Neural crest cell (in vitro differentiated cells): ENCODE measurements around the gene ZNF275. TPM values are rescaled to one million over a fixed set of nuclear protein-coding genes. Genes with fewer than 3 reads are reported as not detected.

ENCODE experiments used
- DNase-seq: peaks from one replicate; pipeline ENCODE4 v3.0.0; 2021; ENCODE audit warnings: low read depth, mixed read lengths, low spot score
- H3K27ac Mint-ChIP-seq: one replicate; pipeline ENCODE4 v1.8.0; 2021; ENCODE audit warnings: mild to moderate bottlenecking, mixed read lengths; ENCODE audit not compliant: unreplicated experiment
- H3K27me3 Mint-ChIP-seq: 2 replicates; pipeline ENCODE4 v1.8.0; 2021; ENCODE audit warnings: low read depth, mild to moderate bottlenecking, mixed read lengths
- H3K36me3 Mint-ChIP-seq: 2 replicates; pipeline ENCODE4 v1.8.0; 2021; ENCODE audit warnings: low read depth, mild to moderate bottlenecking, mixed read lengths
- H3K4me1 Mint-ChIP-seq: 2 replicates; pipeline ENCODE4 v1.8.0; 2021; ENCODE audit warnings: mixed read lengths
- H3K4me3 Mint-ChIP-seq: one replicate; pipeline ENCODE4 v1.8.0; 2021; ENCODE audit warnings: mild to moderate bottlenecking, mixed read lengths
- H3K9me3 Mint-ChIP-seq: 2 replicates; pipeline ENCODE4 v1.8.0; 2021; ENCODE audit warnings: mixed read lengths
- total RNA-seq: library from RNA; stranded (reverse); gene quantifications from 2 replicates; pipeline ENCODE4 v1.2.1, GENCODE V29; 2021
- TF ChIP-seq, protein P1 (sequence below): fragments of 200-600 bp; sonication (generic); conservative IDR thresholded peaks from 2 replicates; pipeline ENCODE4 v1.5.0; 2021; ENCODE audit warnings: antibody characterized with exemption, mild to moderate bottlenecking

Gene ZNF275
- total RNA-seq, 1 donor from 2014 or later, result 14.8 TPM

DNA sequence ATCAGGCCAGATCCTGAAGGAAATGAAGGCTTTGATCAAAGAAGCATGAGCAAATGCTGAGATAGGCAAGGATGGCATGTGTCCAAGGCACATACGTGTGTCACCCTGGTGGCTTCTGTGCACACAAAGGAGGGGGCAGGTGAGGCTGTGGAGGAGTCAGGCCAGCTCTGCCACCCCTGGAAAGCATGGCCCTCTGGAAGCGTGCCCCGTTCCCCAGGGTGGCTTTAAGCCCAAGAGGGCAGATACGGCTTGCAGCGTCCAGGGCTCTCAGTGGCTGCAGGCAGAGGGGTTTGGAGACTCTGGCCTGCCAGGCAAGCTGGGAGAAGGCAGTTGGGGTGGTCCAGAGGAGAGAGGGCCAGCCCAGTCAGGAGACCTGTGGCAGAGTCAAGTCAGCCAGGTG is 41.6 kb downstream of the ZNF275 start:
- no peaks in the 10 kb centered on the region for H3K27me3 Mint-ChIP-seq
- peaks cover 8% of the 10 kb centered on the region for H3K9me3 Mint-ChIP-seq
- no peaks in the 10 kb centered on the region for H3K36me3 Mint-ChIP-seq
- TF ChIP-seq, protein P1, sequence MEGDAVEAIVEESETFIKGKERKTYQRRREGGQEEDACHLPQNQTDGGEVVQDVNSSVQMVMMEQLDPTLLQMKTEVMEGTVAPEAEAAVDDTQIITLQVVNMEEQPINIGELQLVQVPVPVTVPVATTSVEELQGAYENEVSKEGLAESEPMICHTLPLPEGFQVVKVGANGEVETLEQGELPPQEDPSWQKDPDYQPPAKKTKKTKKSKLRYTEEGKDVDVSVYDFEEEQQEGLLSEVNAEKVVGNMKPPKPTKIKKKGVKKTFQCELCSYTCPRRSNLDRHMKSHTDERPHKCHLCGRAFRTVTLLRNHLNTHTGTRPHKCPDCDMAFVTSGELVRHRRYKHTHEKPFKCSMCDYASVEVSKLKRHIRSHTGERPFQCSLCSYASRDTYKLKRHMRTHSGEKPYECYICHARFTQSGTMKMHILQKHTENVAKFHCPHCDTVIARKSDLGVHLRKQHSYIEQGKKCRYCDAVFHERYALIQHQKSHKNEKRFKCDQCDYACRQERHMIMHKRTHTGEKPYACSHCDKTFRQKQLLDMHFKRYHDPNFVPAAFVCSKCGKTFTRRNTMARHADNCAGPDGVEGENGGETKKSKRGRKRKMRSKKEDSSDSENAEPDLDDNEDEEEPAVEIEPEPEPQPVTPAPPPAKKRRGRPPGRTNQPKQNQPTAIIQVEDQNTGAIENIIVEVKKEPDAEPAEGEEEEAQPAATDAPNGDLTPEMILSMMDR, result no peak
- no peak overlapping the region for H3K27ac Mint-ChIP-seq
- no peak for DNase-seq
- H3K4me3 Mint-ChIP-seq, result no peak overlapping the region
- no peaks in the 10 kb centered on the region for H3K4me1 Mint-ChIP-seq

DNA sequence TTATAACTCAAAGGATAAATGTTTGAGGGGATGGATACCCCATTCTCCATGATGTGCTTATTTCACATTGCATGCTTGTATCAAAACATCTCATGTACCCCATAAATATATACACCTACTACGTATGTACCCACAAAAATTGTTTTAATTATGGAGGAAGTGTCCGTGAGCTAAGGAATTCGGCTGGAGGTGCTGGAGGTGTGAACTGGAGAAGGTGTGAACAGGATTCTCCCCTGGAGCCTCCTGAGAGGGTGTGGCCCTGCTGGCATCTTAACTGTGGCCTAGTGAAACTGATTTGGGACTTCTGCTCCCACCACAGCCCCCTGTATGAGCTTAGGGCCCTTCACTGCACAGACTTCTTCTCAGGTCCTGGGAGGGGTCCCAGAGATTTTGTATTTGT is 43.8 kb downstream of the ZNF275 start:
- no peak for DNase-seq
- TF ChIP-seq, protein P1, result no peak
- Mint-ChIP-seq H3K36me3 (no peaks in the 10 kb centered on the region), H3K4me1 (no peaks in the 10 kb centered on the region), H3K27me3 (no peaks in the 10 kb centered on the region), H3K9me3 (peaks cover 8% of the 10 kb centered on the region), H3K4me3 (no peak overlapping the region), H3K27ac (no peak overlapping the region)

DNA sequence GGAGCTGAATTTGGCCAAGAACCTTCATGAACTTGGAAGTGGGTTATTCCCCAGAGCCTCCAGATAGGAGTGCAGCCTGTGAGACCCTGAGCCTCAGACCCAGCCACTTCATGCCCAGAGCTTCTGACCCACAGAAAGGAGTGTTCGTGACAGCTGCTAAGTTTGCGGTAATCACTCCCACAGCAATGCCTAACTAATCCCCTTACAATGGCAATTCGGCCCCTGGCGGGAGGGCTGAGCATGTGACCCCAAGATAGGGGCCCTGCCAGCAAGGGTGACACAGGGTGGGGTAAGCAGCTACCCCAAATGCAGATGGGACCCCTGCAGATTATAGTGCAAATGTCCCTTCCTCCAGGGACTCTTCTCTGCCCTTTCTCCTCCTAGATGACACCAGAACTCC is 44.7 kb downstream of the ZNF275 start:
- TF ChIP-seq, protein P1, result no peak
- H3K36me3 Mint-ChIP-seq, result no peaks in the 10 kb centered on the region
- no peak overlapping the region for H3K27ac Mint-ChIP-seq
- no peak for DNase-seq
- H3K4me3 Mint-ChIP-seq, result no peak overlapping the region
- H3K4me1 Mint-ChIP-seq, result no peaks in the 10 kb centered on the region
- H3K9me3 Mint-ChIP-seq, result peaks cover 8% of the 10 kb centered on the region
- H3K27me3 Mint-ChIP-seq, result no peaks in the 10 kb centered on the region

DNA sequence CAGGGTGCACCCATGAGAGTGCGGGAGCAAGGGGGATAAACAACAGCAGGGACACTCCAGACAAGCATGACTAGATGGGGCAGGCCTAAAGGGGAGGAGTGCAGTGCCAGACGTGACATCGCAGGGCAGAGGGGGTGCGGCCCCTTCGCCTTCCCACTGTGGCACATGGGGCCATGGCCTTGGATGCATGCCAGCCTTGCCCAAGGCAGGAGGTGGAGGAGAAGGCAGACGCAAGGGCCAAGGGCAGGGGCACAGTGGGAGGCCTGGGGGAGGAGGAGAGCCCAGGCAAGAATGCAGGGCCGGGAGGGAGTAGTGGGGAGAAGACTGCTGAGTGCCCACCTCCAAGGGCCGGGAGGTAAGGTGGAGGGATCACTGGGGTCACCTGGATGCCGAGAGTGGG is 45.6 kb downstream of the ZNF275 start:
- H3K36me3 Mint-ChIP-seq, result no peaks in the 10 kb centered on the region
- no peak for DNase-seq
- H3K9me3 Mint-ChIP-seq, result peaks cover 8% of the 10 kb centered on the region
- TF ChIP-seq, protein P1, result no peak
- H3K4me1 Mint-ChIP-seq, result no peaks in the 10 kb centered on the region
- H3K4me3 Mint-ChIP-seq, result no peak overlapping the region
- no peak overlapping the region for H3K27ac Mint-ChIP-seq
- H3K27me3 Mint-ChIP-seq, result no peaks in the 10 kb centered on the region

DNA sequence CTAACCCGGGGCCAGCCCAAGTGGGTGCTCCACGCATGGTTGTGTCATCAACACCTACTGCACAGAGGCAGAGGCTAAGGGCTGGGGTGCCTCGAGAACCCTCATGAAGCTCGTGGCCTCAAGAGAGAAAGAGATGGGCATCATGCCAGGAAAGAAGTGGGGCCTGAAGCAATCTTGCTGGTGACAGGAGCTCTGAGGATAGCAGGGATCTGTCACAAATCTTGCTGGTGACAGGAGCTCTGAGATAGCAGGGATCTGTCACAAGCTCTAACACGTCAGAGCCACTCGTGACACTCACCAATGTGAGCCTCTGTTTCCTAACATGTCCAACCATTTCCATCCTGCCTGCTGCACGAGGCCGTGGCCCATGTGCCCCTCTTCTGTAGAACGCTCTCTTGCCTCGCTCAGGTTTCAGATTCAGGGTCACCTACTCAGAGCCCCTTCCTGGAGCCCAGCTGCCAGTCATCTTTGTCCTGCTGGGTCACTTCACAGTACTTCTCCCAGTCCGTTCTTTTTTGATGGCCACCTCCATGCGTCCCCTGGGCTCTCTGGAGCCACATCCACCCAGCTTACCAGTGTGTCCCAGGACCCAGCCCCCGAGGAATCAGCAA is 46.1 kb downstream of the ZNF275 start:
- Mint-ChIP-seq H3K4me1 (no peaks in the 10 kb centered on the region), H3K27ac (no peak overlapping the region), H3K9me3 (peaks cover 8% of the 10 kb centered on the region), H3K4me3 (no peak overlapping the region), H3K36me3 (no peaks in the 10 kb centered on the region), H3K27me3 (no peaks in the 10 kb centered on the region)
- TF ChIP-seq, protein P1, result no peak
- no peak for DNase-seq
